HG03135 (cell line): ENCODE data around the gene GNB2.
"Not testable (repeated sequence)": the region's sequence is repeated elsewhere in the genome, so short reads cannot be mapped to it uniquely, and the experiment has no call there.

Experiments used
- ATAC-seq: cut with Tn5 transposase; IDR thresholded peaks from one replicate; pipeline ENCODE4 v1.9.1; 2021; ENCODE audit warnings: mild to moderate bottlenecking, moderate library complexity; ENCODE audit not compliant: unreplicated experiment

GNB2 gene

GRCh38 chr7:100693312-100694097, 20.0 kb downstream of the GNB2 start:
- ATAC-seq, result peak; percentile 14

- ATAC-seq, result peak; percentile 47
Measured at GRCh38 chr7:100694098-100694745, 20.7 kb downstream of the GNB2 start, which contains the start of gene GIGYF1. TSS of gene GIGYF1 (minus strand) at chr7:100694250. CDS start at chr7:100688238, 6,012 bp downstream.

- ATAC-seq, result no peak
Measured at GRCh38 chr7:100696123-100696521, 22.6 kb downstream of the GNB2 start.

- ATAC-seq, result no peak
Measured at GRCh38 chr7:100699018-100699417, 25.5 kb downstream of the GNB2 start.

GRCh38 chr7:100701089-100701488, 27.5 kb downstream of the GNB2 start:
- ATAC-seq, result not testable (repeated sequence)

- peak; percentile 48 for ATAC-seq
Measured at GRCh38 chr7:100705320-100705752, 31.8 kb downstream of the GNB2 start.

GRCh38 chr7:100705753-100706671, 32.5 kb downstream of the GNB2 start, which contains the start of gene POP7:
TSS of gene POP7 (plus strand) at chr7:100706121. CDS start at chr7:100706831, 710 bp downstream.
- peak; percentile 84 for ATAC-seq

GRCh38 chr7:100706672-100707311, 33.3 kb downstream of the GNB2 start:
- no peak for ATAC-seq

- ATAC-seq, result no peak
Measured at GRCh38 chr7:100708395-100708794, 34.9 kb downstream of the GNB2 start.

GRCh38 chr7:100710452-100710851, 36.9 kb downstream of the GNB2 start:
- ATAC-seq, result no peak

GRCh38 chr7:100711369-100711768, 37.8 kb downstream of the GNB2 start:
- ATAC-seq, result no peak

- no peak for ATAC-seq
Measured at GRCh38 chr7:100714725-100715124, 41.2 kb downstream of the GNB2 start.

GRCh38 chr7:100717073-100717472, 43.5 kb downstream of the GNB2 start:
- ATAC-seq, result not testable (repeated sequence)

- no peak for ATAC-seq
Measured at GRCh38 chr7:100719523-100720278, 46.2 kb downstream of the GNB2 start.

- ATAC-seq, result no peak
Measured at GRCh38 chr7:100720279-100720670, 46.7 kb downstream of the GNB2 start, which contains the start of gene EPO. TSS of gene EPO (plus strand) at chr7:100720468. CDS start at chr7:100720981, 513 bp downstream.

- no peak for ATAC-seq
Measured at GRCh38 chr7:100720671-100721504, 47.3 kb downstream of the GNB2 start.

GRCh38 chr7:100721505-100721812, 47.9 kb downstream of the GNB2 start:
- ATAC-seq, result no peak

- ATAC-seq, result no peak
Measured at GRCh38 chr7:100722480-100723212, 49.1 kb downstream of the GNB2 start.
